Aortic smooth muscle cell (primary cell): ENCODE results near the gene TMEM100. TPM values are rescaled to one million over a fixed set of nuclear protein-coding genes. Genes with fewer than 3 reads are reported as not detected.

Experiments
- total RNA-seq: library from RNA; depleted of rRNA; stranded (reverse); fragments of >200 nt; gene quantifications from 2 replicates; pipeline ENCODE4 v1.2.3, GENCODE V29; 2014

TMEM100 gene
- 0.25 and 1.2 TPM in 2 replicates for total RNA-seq

GRCh38 chr17:55722742-55723487 is at the start of gene TMEM100:
TSS of gene TMEM100 (minus strand) at chr17:55722864. CDS start at chr17:55721070, 1,794 bp downstream.

GRCh38 chr17:55750750-55751657 is 28.3 kb upstream of the TMEM100 start, which contains the start of gene PCTP:
TSS of gene PCTP (plus strand) at chr17:55751051. CDS start at chr17:55751104, 53 bp downstream.

Other genes starting within 250 kb of the TMEM100 start
- gene SMIM36, start 211.4 kb downstream of the TMEM100 start, total RNA-seq, result not detected in 2 replicates
- 11.8 and 12.4 TPM in 2 replicates for gene PCTP, start 28.2 kb upstream of the TMEM100 start, total RNA-seq